ENCODE results near the gene CACNA1H.
"Not testable (repeated sequence)": the region's sequence is repeated elsewhere in the genome, so short reads cannot be mapped to it uniquely, and the experiment has no call there.

The CACNA1H gene

DNA sequence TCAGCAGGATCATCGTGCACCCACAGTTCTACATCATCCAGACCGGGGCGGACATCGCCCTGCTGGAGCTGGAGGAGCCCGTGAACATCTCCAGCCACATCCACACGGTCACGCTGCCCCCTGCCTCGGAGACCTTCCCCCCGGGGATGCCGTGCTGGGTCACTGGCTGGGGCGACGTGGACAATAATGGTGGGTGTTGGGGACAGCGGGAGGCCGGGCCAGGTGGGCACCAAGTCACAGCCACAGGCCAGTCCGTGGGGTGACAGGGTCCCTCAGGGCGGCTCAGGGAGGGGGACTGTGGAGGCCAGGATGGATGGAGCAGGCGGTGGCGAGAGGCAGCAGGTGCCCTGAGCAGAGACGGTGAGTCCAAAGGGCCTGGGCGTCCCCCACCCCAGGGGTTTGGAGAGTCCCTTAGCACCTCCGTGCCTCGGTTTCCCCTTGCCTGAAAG, 104.0 kb downstream of the CACNA1H start:
- no peak for DNase-seq

DNA sequence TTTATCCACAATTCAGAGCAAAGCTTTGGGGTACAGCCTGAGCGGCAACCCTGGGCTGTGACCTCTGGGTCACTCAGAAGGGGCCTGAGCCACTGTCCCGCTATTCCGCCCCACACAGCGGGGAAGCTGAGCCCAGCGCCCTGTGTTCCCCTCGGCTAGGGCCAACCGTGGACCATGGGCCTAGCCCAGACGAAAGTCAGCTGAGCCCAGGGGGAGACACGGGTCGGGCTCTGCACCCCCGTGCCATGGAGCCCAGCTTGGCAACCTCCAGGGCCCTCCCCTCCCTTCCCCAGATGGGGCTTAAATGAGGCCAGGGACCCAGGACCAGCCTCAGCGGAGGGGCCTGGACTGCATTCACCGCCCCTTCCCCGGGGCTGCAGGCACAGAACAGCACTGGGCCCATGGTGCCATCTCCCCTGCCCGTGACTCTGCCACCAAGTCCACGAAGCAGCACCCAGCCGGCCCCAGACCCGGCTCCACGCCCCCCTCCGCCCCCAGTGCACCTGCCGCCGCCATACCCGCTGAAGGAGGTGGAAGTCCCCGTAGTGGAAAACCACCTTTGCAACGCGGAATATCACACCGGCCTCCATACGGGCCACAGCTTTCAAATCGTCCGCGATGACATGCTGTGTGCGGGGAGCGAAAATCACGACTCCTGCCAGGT, 104.8 kb downstream of the CACNA1H start:
- DNase-seq = no peak

- DNase-seq = no peak
Observed at GRCh38 chr16:1258225-1258600, 105.3 kb downstream of the CACNA1H start.

GRCh38 chr16:1258906-1259759, 106.2 kb downstream of the CACNA1H start:
- DNase-seq = no peak

- no peak for DNase-seq
Observed at GRCh38 chr16:1259760-1260068, 106.8 kb downstream of the CACNA1H start.

- no peak for DNase-seq
Observed at GRCh38 chr16:1260101-1260680, 107.3 kb downstream of the CACNA1H start.

DNA sequence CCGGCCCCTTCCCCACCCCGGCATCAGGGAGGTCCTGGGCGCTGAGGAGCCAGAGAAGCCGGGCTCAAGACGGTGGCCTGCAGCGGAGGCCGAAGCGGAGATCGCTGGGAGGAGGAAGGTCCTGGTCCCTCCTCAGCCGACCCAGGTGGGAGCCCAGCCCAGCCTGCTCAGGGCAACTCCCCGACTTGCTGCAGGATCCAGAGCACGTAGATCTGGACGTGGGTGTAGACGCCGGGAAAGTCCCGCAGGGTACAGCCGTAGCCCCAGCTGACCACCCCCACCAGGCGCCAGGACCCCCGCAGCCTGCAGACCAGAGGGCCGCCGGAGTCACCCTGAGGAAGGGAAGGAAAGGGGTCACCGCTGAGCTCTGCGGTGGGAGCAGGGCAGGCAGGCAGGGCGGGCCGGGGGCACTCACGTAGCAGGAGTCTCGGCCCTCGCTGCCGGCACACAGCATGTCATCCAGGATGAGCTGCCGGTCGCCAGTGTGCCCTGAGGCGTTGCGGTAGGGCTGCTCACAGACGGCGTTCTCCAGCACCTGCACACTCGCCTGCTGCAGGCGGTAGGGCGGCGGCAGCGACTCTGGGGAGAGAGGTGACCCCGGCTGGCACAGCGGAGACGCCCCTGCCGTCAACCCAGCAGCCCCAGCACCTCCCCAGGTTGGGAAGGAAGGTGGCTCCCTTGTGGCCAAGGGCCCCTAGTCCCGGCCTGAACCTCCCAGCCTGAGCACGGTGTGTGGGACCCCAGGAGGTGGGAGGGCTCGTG, 108.4 kb downstream of the CACNA1H start:
- DNase-seq = no peak

GRCh38 chr16:1262210-1262845, 109.4 kb downstream of the CACNA1H start:
- no peak for DNase-seq

GRCh38 chr16:1262846-1263221, 109.9 kb downstream of the CACNA1H start:
- no peak for DNase-seq

- no peak for DNase-seq
Observed at GRCh38 chr16:1263591-1264344, 110.9 kb downstream of the CACNA1H start.

DNA sequence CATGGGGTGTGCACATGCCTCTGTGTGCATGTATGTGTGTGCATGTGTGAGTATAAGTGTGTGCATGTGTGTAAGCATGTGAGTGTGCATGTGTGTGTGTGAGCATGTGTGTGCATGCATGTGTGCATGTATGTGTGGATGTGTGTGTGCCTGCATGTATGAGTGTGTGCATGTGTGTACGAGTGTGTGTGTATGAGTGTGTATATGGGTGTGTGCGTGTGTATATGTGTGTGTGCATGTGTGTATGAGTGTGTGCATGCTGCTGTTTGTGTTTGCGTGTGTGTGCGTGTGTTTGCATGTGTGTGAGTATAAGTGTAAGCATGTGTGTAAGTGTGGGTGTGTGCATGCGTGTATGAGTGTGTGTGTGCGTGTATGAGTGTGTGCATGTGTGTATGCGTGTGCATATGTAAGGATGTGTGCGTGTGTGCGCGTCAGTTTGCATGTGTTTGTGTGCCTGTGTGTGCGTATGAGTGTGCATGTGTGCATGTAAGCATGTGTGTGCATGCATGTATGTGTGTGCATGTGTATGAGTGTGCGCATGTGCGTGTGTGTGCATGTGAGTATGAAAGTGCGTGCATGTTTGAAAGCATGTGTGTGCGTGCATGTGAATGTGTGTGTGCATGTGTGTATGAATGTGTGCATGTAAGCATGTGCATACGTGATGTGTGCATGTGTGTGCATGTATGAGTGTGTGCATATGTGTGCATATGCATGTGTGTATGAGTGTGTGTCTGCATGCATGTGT, 111.6 kb downstream of the CACNA1H start:
- no peak for DNase-seq

- DNase-seq = no peak
Observed at GRCh38 chr16:1265090-1265630, 112.3 kb downstream of the CACNA1H start.

DNA sequence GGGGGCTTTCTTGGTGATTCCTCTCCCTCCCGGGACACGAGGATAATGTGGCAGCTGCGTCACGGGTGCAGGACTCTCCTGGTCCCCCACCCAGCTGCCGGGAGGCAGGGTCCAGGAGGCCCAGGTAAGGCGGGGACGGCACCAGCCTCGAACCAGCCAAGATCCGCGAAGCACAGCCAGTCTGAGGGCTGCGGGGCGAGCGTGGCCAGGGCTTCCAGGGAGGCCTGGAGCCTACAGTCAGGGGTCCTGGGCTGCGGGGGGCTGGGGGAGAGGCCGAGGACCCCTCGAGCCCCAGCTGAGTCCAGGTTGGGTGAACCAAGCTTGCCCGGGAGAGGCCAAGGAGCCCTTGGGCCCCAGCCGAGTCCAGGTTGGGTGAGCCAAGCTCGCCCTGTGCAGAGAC, 112.9 kb downstream of the CACNA1H start:
- DNase-seq = no peak

GRCh38 chr16:1269418-1269817, 116.5 kb downstream of the CACNA1H start:
- not testable (repeated sequence) for DNase-seq

- no peak for DNase-seq
Observed at GRCh38 chr16:1271380-1271723, 118.4 kb downstream of the CACNA1H start.
